GM21381 (cell line): ENCODE data around the gene TRIP12.
A peak's percentile ranks its signal among the peaks of the same experiment; 100 is the strongest.
"Not testable (repeated sequence)": the region's sequence is repeated elsewhere in the genome, so short reads cannot be mapped to it uniquely, and the experiment has no call there.

Source experiments
- ATAC-seq: cut with Tn5 transposase; IDR thresholded peaks from one replicate; pipeline ENCODE4 v1.9.1; 2021; ENCODE audit warnings: mild to moderate bottlenecking, moderate library complexity; ENCODE audit not compliant: unreplicated experiment

Gene TRIP12

GRCh38 chr2:229921892-229922448, at the start of gene TRIP12:
Gene TRIP12, minus strand, starts transcription at chr2:229922009. Its CDS starts 41,930 bp downstream, at chr2:229880079.
- peak; percentile 61 for ATAC-seq

GRCh38 chr2:229971298-229971790, 49.5 kb upstream of the TRIP12 start:
- ATAC-seq = no peak

GRCh38 chr2:229970406-229970805, 48.6 kb upstream of the TRIP12 start:
- ATAC-seq = no peak

- no peak for ATAC-seq
These were observed 48.1 kb upstream of the TRIP12 start for GRCh38 chr2:229969921-229970320.

GRCh38 chr2:229963596-229963995, 41.8 kb upstream of the TRIP12 start:
- ATAC-seq = not testable (repeated sequence)

- no peak for ATAC-seq
These were observed 34.7 kb upstream of the TRIP12 start for GRCh38 chr2:229956491-229956890.

- no peak for ATAC-seq
These were observed 33.9 kb upstream of the TRIP12 start for GRCh38 chr2:229955663-229956062.

GRCh38 chr2:229952256-229952835, 30.5 kb upstream of the TRIP12 start:
- no peak for ATAC-seq

- no peak for ATAC-seq
These were observed 25.7 kb upstream of the TRIP12 start for GRCh38 chr2:229947544-229947943.

- ATAC-seq = no peak
These were observed 24.2 kb upstream of the TRIP12 start for GRCh38 chr2:229945975-229946374.

- no peak for ATAC-seq
These were observed 22.1 kb upstream of the TRIP12 start for GRCh38 chr2:229943770-229944449.

- no peak for ATAC-seq
These were observed 21.4 kb upstream of the TRIP12 start for GRCh38 chr2:229943171-229943570.

- no peak for ATAC-seq
These were observed 20.9 kb upstream of the TRIP12 start for GRCh38 chr2:229942671-229943070.

- ATAC-seq = no peak
These were observed 15.7 kb upstream of the TRIP12 start for GRCh38 chr2:229937537-229937936.

- ATAC-seq = no peak
These were observed 9.4 kb upstream of the TRIP12 start for GRCh38 chr2:229931241-229931640.

GRCh38 chr2:229930656-229931055, 8.8 kb upstream of the TRIP12 start:
- no peak for ATAC-seq

GRCh38 chr2:229927817-229928321, 6.1 kb upstream of the TRIP12 start:
- no peak for ATAC-seq

- no peak for ATAC-seq
These were observed 3.4 kb upstream of the TRIP12 start for GRCh38 chr2:229925201-229925600.

- not testable (repeated sequence) for ATAC-seq
These were observed 2.7 kb upstream of the TRIP12 start for GRCh38 chr2:229924541-229924940.

GRCh38 chr2:229922449-229923386, 909 bp upstream of the TRIP12 start, which contains the start of gene FBXO36:
Gene FBXO36, plus strand, starts transcription at chr2:229922503. Its CDS starts 11 bp downstream, at chr2:229922514.
- peak; percentile 63 for ATAC-seq
